Omental fat pad (tissue), 4 donors: ENCODE data around the gene WASL. TPM values are rescaled to one million over a fixed set of nuclear protein-coding genes. Genes with fewer than 3 reads are reported as not detected.

ENCODE experiments used
- ATAC-seq: fragments of 150-250 bp; one replicate; pipeline ENCODE4 v1.9.1; 2016; ENCODE audit warnings: mild to moderate bottlenecking, moderate library complexity; ENCODE audit not compliant: low FRiP score
- DNase-seq: peaks from one replicate; pipeline ENCODE4 v3.0.0-alpha.2; 2019; ENCODE audit warnings: low spot score
- CTCF ChIP-seq, 3 donors: fragments of 450-650 bp; IDR thresholded peaks; one replicate each; pipeline ENCODE4 v1.5.1; 2016 to 2017; ENCODE audit warnings: antibody characterized with exemption in 3 of 3, mild to moderate bottlenecking in 3 of 3, moderate library complexity in 2 of 3
- total RNA-seq, 4 donors: library from RNA; depleted of rRNA; stranded (reverse); fragments of >200 nt; gene quantifications; one replicate each; pipeline ENCODE4 v1.1.0, GENCODE V29; 2016

Gene WASL
- total RNA-seq, 4 donors from 2014 or later, result 23.8 to 30.9 (median 27.6) TPM

GRCh38 chr7:123687161-123687560 lies 61.6 kb downstream of the WASL start:
- no peak for DNase-seq
- ATAC-seq, result no peak
- no peak for TF ChIP-seq CTCF (IDR thresholded peaks at IDR 0.05)

DNA sequence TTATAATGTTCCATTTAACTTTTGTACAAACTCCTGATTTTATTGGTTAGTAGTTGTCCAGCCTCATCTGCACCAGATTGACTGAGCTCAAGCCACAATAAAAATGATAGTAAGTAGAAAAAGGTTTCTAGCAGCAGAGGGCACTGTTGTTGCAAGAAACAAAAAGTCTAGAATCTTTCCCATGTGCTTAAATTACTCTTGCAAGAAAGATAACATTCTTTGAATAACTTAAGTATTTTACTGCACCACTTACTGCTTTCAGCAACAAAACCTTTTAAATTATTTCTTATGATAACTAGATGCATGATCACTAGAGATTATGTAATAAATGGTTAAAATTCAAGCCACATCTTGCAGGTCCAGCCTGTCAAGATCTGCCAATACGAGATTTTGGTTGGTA lies 66.1 kb downstream of the WASL start:
- ATAC-seq (no peak), DNase-seq (no peak)
- no peak for TF ChIP-seq CTCF (IDR thresholded peaks at IDR 0.05)

DNA sequence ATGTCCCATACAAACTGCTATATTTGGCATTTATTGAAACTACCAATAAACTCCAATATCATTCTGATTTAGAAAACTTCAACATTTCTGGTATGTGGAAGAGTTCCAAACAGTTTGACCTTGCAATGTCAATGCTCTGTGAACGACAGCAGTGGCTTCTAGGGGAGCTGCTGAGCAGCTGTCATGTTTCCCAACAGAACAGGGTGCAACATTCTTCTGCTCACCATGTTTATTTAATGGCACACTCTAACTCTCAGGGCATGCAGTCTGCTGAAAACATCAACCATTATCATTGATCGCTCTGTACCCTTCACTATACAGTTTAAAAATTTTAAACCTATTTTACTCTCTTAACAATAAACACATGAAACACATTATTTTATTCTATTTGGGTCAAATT lies 67.2 kb downstream of the WASL start:
- no peak for TF ChIP-seq CTCF (IDR thresholded peaks at IDR 0.05)
- ATAC-seq (no peak), DNase-seq (no peak)

DNA sequence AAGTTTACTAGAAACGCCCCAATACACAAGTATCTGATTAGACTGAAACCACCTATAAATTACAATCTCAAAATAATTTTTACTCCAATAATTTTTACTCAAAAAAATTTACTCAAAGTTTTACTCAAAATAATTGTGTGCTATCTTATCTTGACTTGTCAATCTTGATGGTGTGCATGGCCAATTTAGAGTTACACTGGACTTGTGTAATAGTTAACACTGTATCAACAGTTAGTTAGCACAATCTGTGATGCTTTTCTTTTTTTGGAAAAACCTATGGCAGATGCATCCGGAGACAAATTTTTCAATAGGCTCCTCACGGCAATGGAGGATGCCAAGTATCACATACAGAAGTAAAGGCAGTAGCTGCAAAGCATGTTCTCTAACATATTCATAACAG lies 68.2 kb downstream of the WASL start:
- no peak for TF ChIP-seq CTCF (IDR thresholded peaks at IDR 0.05)
- DNase-seq, result no peak
- no peak for ATAC-seq

- ATAC-seq (no peak), DNase-seq (no peak)
- TF ChIP-seq CTCF (IDR thresholded peaks at IDR 0.05), result no peak
Observed at GRCh38 chr7:123679614-123680013, 69.2 kb downstream of the WASL start.

GRCh38 chr7:123677061-123677715 lies 71.6 kb downstream of the WASL start:
- ATAC-seq, result no peak
- DNase-seq, result no peak
- TF ChIP-seq CTCF (IDR thresholded peaks at IDR 0.05), result no peak

GRCh38 chr7:123675181-123675473 lies 73.7 kb downstream of the WASL start:
- no peak for TF ChIP-seq CTCF (IDR thresholded peaks at IDR 0.05)
- ATAC-seq (peak; percentile 77), DNase-seq (no peak)
